Natural killer cell treated with Interleukin-12 subunit alpha and Interleukin-12 subunit beta and Interleukin-15 and Interleukin-18, amount 100 ng/mL, for 72 hours (primary cell): ENCODE data around the gene ZFAND3. TPM values are rescaled to one million over a fixed set of nuclear protein-coding genes. Genes with fewer than 3 reads are reported as not detected.

Experiments
- ATAC-seq, 2 donors: fragments of 150-1000 bp; cut with Tn5 transposase in 1 of 2; sonication (Bioruptor Pico), chemical (Tn5 transposase) in 1 of 2; 2 replicates each; pipeline ENCODE4 v1.10.0; 2021
- DNase-seq: peaks from one replicate; pipeline ENCODE4 v3.0.0; 2022; ENCODE audit warnings: low spot score
- H3K27ac Mint-ChIP-seq, 2 donors: 1 replicate in 1 of 2; 2 replicates in 1 of 2; pipeline ENCODE4 v1.8.0; 2022; ENCODE audit warnings: mixed read lengths in 2 of 2, mild to moderate bottlenecking in 1 of 2, moderate library complexity in 1 of 2
- H3K27me3 Mint-ChIP-seq, 2 donors: 1 replicate in 1 of 2; 2 replicates in 1 of 2; pipeline ENCODE4 v1.8.0; 2022; ENCODE audit warnings: mixed read lengths in 2 of 2
- H3K36me3 Mint-ChIP-seq: one replicate; pipeline ENCODE4 v1.8.0; 2022; ENCODE audit warnings: mixed read lengths
- H3K4me1 Mint-ChIP-seq, 2 donors: 1 replicate in 1 of 2; 2 replicates in 1 of 2; pipeline ENCODE4 v1.8.0; 2022; ENCODE audit warnings: low read depth in 2 of 2, mixed read lengths in 2 of 2, mild to moderate bottlenecking in 1 of 2
- H3K4me3 Mint-ChIP-seq: one replicate; pipeline ENCODE4 v1.8.0; 2022; ENCODE audit warnings: mixed read lengths
- H3K9me3 Mint-ChIP-seq: 2 replicates; pipeline ENCODE4 v1.8.0; 2022; ENCODE audit warnings: mixed read lengths
- total RNA-seq, 2 donors: library from RNA; stranded (reverse); gene quantifications; one replicate each; pipeline ENCODE4 v1.2.3, GENCODE V29; 2022

The ZFAND3 gene
- total RNA-seq, 2 donors from 2014 or later: 51.0 to 100 TPM

- Mint-ChIP-seq H3K4me3 (no peak overlapping the region), H3K27me3 (no peaks in the 10 kb centered on the region), H3K36me3 (peaks cover 16% of the 10 kb centered on the region), H3K27ac (no peak overlapping the region), H3K4me1 (peaks cover 8 to 20% of the 10 kb centered on the region in 2 donors), H3K9me3 (no peaks in the 10 kb centered on the region)
- ATAC-seq (no peak), DNase-seq (no peak)
These were observed 266.8 kb downstream of the ZFAND3 start for GRCh38 chr6:38086346-38086745.

- Mint-ChIP-seq H3K27ac (no peak overlapping the region), H3K27me3 (no peaks in the 10 kb centered on the region), H3K4me1 (peaks cover 5 to 17% of the 10 kb centered on the region in 2 donors), H3K36me3 (peaks cover 16% of the 10 kb centered on the region), H3K4me3 (no peak overlapping the region), H3K9me3 (no peaks in the 10 kb centered on the region)
- no peak for ATAC-seq
- no peak for DNase-seq
These were observed 268.5 kb downstream of the ZFAND3 start for GRCh38 chr6:38088010-38088409.

GRCh38 chr6:38088829-38089228 lies 269.3 kb downstream of the ZFAND3 start:
- H3K4me1 Mint-ChIP-seq: peaks cover 5 to 17% of the 10 kb centered on the region in 2 donors
- H3K27ac Mint-ChIP-seq: no peak overlapping the region
- H3K27me3 Mint-ChIP-seq: no peaks in the 10 kb centered on the region
- H3K4me3 Mint-ChIP-seq: no peak overlapping the region
- H3K36me3 Mint-ChIP-seq: peaks cover 16% of the 10 kb centered on the region
- no peaks in the 10 kb centered on the region for H3K9me3 Mint-ChIP-seq
- no peak for DNase-seq
- no peak for ATAC-seq

GRCh38 chr6:38091613-38092012 lies 272.1 kb downstream of the ZFAND3 start:
- Mint-ChIP-seq H3K4me1 (peaks cover 5 to 14% of the 10 kb centered on the region in 2 donors), H3K27me3 (no peaks in the 10 kb centered on the region), H3K9me3 (no peaks in the 10 kb centered on the region), H3K27ac (no peak overlapping the region), H3K4me3 (no peak overlapping the region), H3K36me3 (peaks cover 7% of the 10 kb centered on the region)
- DNase-seq: no peak
- ATAC-seq: no peak

- H3K36me3 Mint-ChIP-seq: no peaks in the 10 kb centered on the region
- H3K4me1 Mint-ChIP-seq: peaks cover 8 to 15% of the 10 kb centered on the region in 2 donors
- no peaks in the 10 kb centered on the region for H3K9me3 Mint-ChIP-seq
- ATAC-seq (no peak), DNase-seq (no peak)
- no peak overlapping the region for H3K4me3 Mint-ChIP-seq
- no peaks in the 10 kb centered on the region for H3K27me3 Mint-ChIP-seq
- no peak overlapping the region for H3K27ac Mint-ChIP-seq
These were observed 272.9 kb downstream of the ZFAND3 start for GRCh38 chr6:38092465-38092864.

- no peak overlapping the region for H3K27ac Mint-ChIP-seq
- H3K4me1 Mint-ChIP-seq: peaks cover 8 to 17% of the 10 kb centered on the region in 2 donors
- no peaks in the 10 kb centered on the region for H3K9me3 Mint-ChIP-seq
- no peaks in the 10 kb centered on the region for H3K36me3 Mint-ChIP-seq
- ATAC-seq: no peak
- H3K4me3 Mint-ChIP-seq: no peak overlapping the region
- no peak for DNase-seq
- no peaks in the 10 kb centered on the region for H3K27me3 Mint-ChIP-seq
These were observed 273.4 kb downstream of the ZFAND3 start for GRCh38 chr6:38092964-38093363.

GRCh38 chr6:38095054-38095453 lies 275.5 kb downstream of the ZFAND3 start:
- DNase-seq: no peak
- Mint-ChIP-seq H3K27me3 (no peaks in the 10 kb centered on the region), H3K4me1 (peaks cover 11 to 13% of the 10 kb centered on the region in 2 donors), H3K4me3 (no peak overlapping the region), H3K9me3 (no peaks in the 10 kb centered on the region), H3K36me3 (no peaks in the 10 kb centered on the region), H3K27ac (no peak overlapping the region)
- no peak for ATAC-seq

GRCh38 chr6:38099221-38099620 lies 279.7 kb downstream of the ZFAND3 start:
- H3K4me1 Mint-ChIP-seq: peaks cover 19 to 20% of the 10 kb centered on the region in 2 donors
- ATAC-seq: no peak

GRCh38 chr6:38100380-38100779 lies 280.9 kb downstream of the ZFAND3 start:
- H3K4me3 Mint-ChIP-seq: no peak overlapping the region
- peaks cover 4% of the 10 kb centered on the region for H3K36me3 Mint-ChIP-seq
- H3K27me3 Mint-ChIP-seq: no peaks in the 10 kb centered on the region
- H3K4me1 Mint-ChIP-seq: peaks cover 19 to 22% of the 10 kb centered on the region in 2 donors
- H3K9me3 Mint-ChIP-seq: no peaks in the 10 kb centered on the region
- no peak overlapping the region for H3K27ac Mint-ChIP-seq
- no peak for ATAC-seq
- no peak for DNase-seq

More at GRCh38 chr6:38099221-38099620, 279.7 kb downstream of the ZFAND3 start:
- DNase-seq: no peak
- H3K4me3 Mint-ChIP-seq: no peak overlapping the region
- peaks cover 4% of the 10 kb centered on the region for H3K36me3 Mint-ChIP-seq
- no peak overlapping the region for H3K27ac Mint-ChIP-seq
- no peaks in the 10 kb centered on the region for H3K27me3 Mint-ChIP-seq
- no peaks in the 10 kb centered on the region for H3K9me3 Mint-ChIP-seq

GRCh38 chr6:38103921-38104320 lies 284.4 kb downstream of the ZFAND3 start:
- H3K9me3 Mint-ChIP-seq: no peaks in the 10 kb centered on the region
- ATAC-seq: no peak
- peaks cover 17 to 18% of the 10 kb centered on the region in 2 donors for H3K4me1 Mint-ChIP-seq
- no peak for DNase-seq
- no peak overlapping the region for H3K27ac Mint-ChIP-seq
- H3K4me3 Mint-ChIP-seq: no peak overlapping the region
- peaks cover 4% of the 10 kb centered on the region for H3K36me3 Mint-ChIP-seq
- no peaks in the 10 kb centered on the region for H3K27me3 Mint-ChIP-seq

GRCh38 chr6:38105066-38105465 lies 285.5 kb downstream of the ZFAND3 start:
- ATAC-seq (no peak), DNase-seq (no peak)
- peaks cover 4% of the 10 kb centered on the region for H3K36me3 Mint-ChIP-seq
- H3K9me3 Mint-ChIP-seq: no peaks in the 10 kb centered on the region
- H3K4me1 Mint-ChIP-seq: peaks cover 13 to 22% of the 10 kb centered on the region in 2 donors
- no peak overlapping the region for H3K27ac Mint-ChIP-seq
- no peak overlapping the region for H3K4me3 Mint-ChIP-seq
- no peaks in the 10 kb centered on the region for H3K27me3 Mint-ChIP-seq

- no peak overlapping the region for H3K4me3 Mint-ChIP-seq
- no peaks in the 10 kb centered on the region for H3K27me3 Mint-ChIP-seq
- H3K36me3 Mint-ChIP-seq: no peaks in the 10 kb centered on the region
- peak overlapping the region in 1 of 2 donors; percentile 26 for H3K27ac Mint-ChIP-seq
- no peaks in the 10 kb centered on the region for H3K9me3 Mint-ChIP-seq
- H3K4me1 Mint-ChIP-seq: peaks cover 10 to 27% of the 10 kb centered on the region in 2 donors
- DNase-seq (no peak), ATAC-seq (no peak)
These were observed 287.5 kb downstream of the ZFAND3 start for GRCh38 chr6:38107073-38107472.

- H3K4me1 Mint-ChIP-seq: peaks cover 24 to 37% of the 10 kb centered on the region in 2 donors
- no peaks in the 10 kb centered on the region for H3K36me3 Mint-ChIP-seq
- no peak for DNase-seq
- H3K9me3 Mint-ChIP-seq: no peaks in the 10 kb centered on the region
- H3K27ac Mint-ChIP-seq: peak overlapping the region in 1 of 2 donors; percentile 48
- H3K4me3 Mint-ChIP-seq: no peak overlapping the region
- no peaks in the 10 kb centered on the region for H3K27me3 Mint-ChIP-seq
- ATAC-seq: no peak
These were observed 291.0 kb downstream of the ZFAND3 start for GRCh38 chr6:38110481-38110971.

GRCh38 chr6:38112181-38112580 lies 292.7 kb downstream of the ZFAND3 start:
- Mint-ChIP-seq H3K9me3 (no peaks in the 10 kb centered on the region), H3K27ac (no peak overlapping the region), H3K4me3 (no peak overlapping the region), H3K4me1 (peaks cover 19 to 36% of the 10 kb centered on the region in 2 donors), H3K27me3 (no peaks in the 10 kb centered on the region), H3K36me3 (no peaks in the 10 kb centered on the region)
- no peak for ATAC-seq
- no peak for DNase-seq
